IMR-90 (cell line): ENCODE data around the gene ZNF701. TPM values are rescaled to one million over a fixed set of nuclear protein-coding genes. Genes with fewer than 3 reads are reported as not detected.

ENCODE experiments used
- ATAC-seq: fragments of 200-7000 bp; cut with Tn5 transposase; 2 replicates; pipeline ENCODE4 v1.9.1; 2020; ENCODE audit warnings: low read depth, mild to moderate bottlenecking, moderate library complexity
- BruUV-seq: library from RNA; stranded (reverse); fragments of 400-500 nt; replicated peaks from 2 replicates; lab custom pipeline; 2021; lab: Mats Ljungman, UMichigan
- CTCF ChIA-PET: fragments of 300-600 bp; formaldehyde crosslinking; extraction: SDS; loops from one replicate; lab custom pipeline; 2021; ENCODE audit warnings: antibody characterized with exemption; lab: Yijun Ruan, JAX
- POLR2A ChIA-PET: fragments of 300-600 bp; sonication (Branson Sonifier 250); formaldehyde crosslinking; loops from one replicate; lab custom pipeline; 2022; ENCODE audit warnings: antibody characterized with exemption; ENCODE audit not compliant: unreplicated experiment; lab: Charles Lee
- DNase-seq: peaks from one replicate; pipeline ENCODE4 v3.0.0; 2013
- H2AFZ ChIP-seq: replicated peaks from 2 replicates; pipeline ENCODE3; 2013; ENCODE audit warnings: low read length, mild to moderate bottlenecking; ENCODE audit not compliant: poor library complexity
- H2AK5ac ChIP-seq: 2 replicates; pipeline ENCODE4 v1.6.1; 2013; ENCODE audit warnings: low read depth, low read length, inconsistent platforms
- H2AK9ac ChIP-seq: replicated peaks from 2 replicates; pipeline ENCODE3; 2013; ENCODE audit warnings: mild to moderate bottlenecking, low read depth, low read length, moderate library complexity; ENCODE audit not compliant: poor library complexity
- H2BK120ac ChIP-seq: 2 replicates; pipeline ENCODE4 v1.6.1; 2013; ENCODE audit warnings: low read depth, low read length, inconsistent platforms
- H2BK15ac ChIP-seq: 3 replicates; pipeline ENCODE4 v1.6.1; 2013; ENCODE audit warnings: low read depth, low read length, inconsistent platforms
- H2BK20ac ChIP-seq: 2 replicates; pipeline ENCODE4 v1.6.1; 2013; ENCODE audit warnings: low read depth, mild to moderate bottlenecking, inconsistent platforms, low read length, moderate library complexity
- H2BK5ac ChIP-seq: 2 replicates; pipeline ENCODE4 v1.6.1; 2013; ENCODE audit warnings: mild to moderate bottlenecking, low read depth, low read length, inconsistent platforms; ENCODE audit not compliant: poor library complexity, severe bottlenecking
- H3K14ac ChIP-seq: replicated peaks from 2 replicates; pipeline ENCODE4 v1.6.1; 2013; ENCODE audit warnings: low read depth, low read length, inconsistent platforms
- H3K18ac ChIP-seq: 2 replicates; pipeline ENCODE4 v1.6.1; 2013; ENCODE audit warnings: low read depth, low read length, control low read depth
- H3K23ac ChIP-seq: 2 replicates; pipeline ENCODE4 v1.6.1; 2013; ENCODE audit warnings: low read depth, low read length, inconsistent platforms
- H3K27ac ChIP-seq: 2 replicates; pipeline ENCODE4 v1.5.1; 2013; ENCODE audit warnings: mild to moderate bottlenecking, control low read depth, low read length; ENCODE audit not compliant: insufficient read depth
- H3K27me3 ChIP-seq: 2 replicates; pipeline ENCODE4 v1.6.1; 2013; ENCODE audit warnings: low read length; ENCODE audit not compliant: control insufficient read depth, insufficient read depth
- H3K36me3 ChIP-seq: 2 replicates; pipeline ENCODE4 v1.6.1; 2013; ENCODE audit warnings: low read length, mixed read lengths; ENCODE audit not compliant: control insufficient read depth, insufficient read depth
- H3K4ac ChIP-seq: 2 replicates; pipeline ENCODE4 v1.6.1; 2013; ENCODE audit warnings: low read depth, low read length, inconsistent platforms
- H3K4me1 ChIP-seq: 2 replicates; pipeline ENCODE4 v1.6.1; 2013; ENCODE audit warnings: low read length, mixed read lengths; ENCODE audit not compliant: control insufficient read depth, insufficient read depth
- H3K4me2 ChIP-seq: 2 replicates; pipeline ENCODE4 v1.6.1; 2013; ENCODE audit warnings: low read depth, mild to moderate bottlenecking, control low read depth, low read length, moderate library complexity
- H3K4me3 ChIP-seq: 2 replicates; pipeline ENCODE4 v1.5.1; 2013; ENCODE audit warnings: low read depth, mild to moderate bottlenecking, control low read depth, low read length, moderate library complexity; ENCODE audit not compliant: insufficient read depth
- H3K56ac ChIP-seq: 2 replicates; pipeline ENCODE4 v1.6.1; 2013; ENCODE audit warnings: low read length, inconsistent platforms; ENCODE audit not compliant: insufficient read depth; ENCODE audit errors: extremely low read depth
- H3K79me1 ChIP-seq, 2 experiments: 2 replicates each; pipeline ENCODE4 v1.6.1; 2013; ENCODE audit warnings: low read length in 2 of 2, inconsistent platforms in 1 of 2, low read depth in 1 of 2
- H3K9ac ChIP-seq: 2 replicates; pipeline ENCODE4 v1.6.1; 2013; ENCODE audit warnings: low read depth, low read length, control low read depth
- H3K9me1 ChIP-seq: 2 replicates; pipeline ENCODE4 v1.6.1; 2013; ENCODE audit warnings: low read length, inconsistent platforms; ENCODE audit not compliant: insufficient read depth
- H3K9me3 ChIP-seq: 2 replicates; pipeline ENCODE4 v1.6.1; 2013; ENCODE audit warnings: low read length; ENCODE audit not compliant: control insufficient read depth, insufficient read depth
- H4K20me1 ChIP-seq: 2 replicates; pipeline ENCODE4 v1.6.1; 2013; ENCODE audit warnings: low read length, inconsistent platforms; ENCODE audit not compliant: insufficient read depth
- H4K5ac ChIP-seq: 2 replicates; pipeline ENCODE4 v1.6.1; 2013; ENCODE audit warnings: mild to moderate bottlenecking, low read depth, low read length, control low read depth
- H4K8ac ChIP-seq, 2 experiments: 2 replicates each; pipeline ENCODE4 v1.6.1; 2013; ENCODE audit warnings: low read depth in 2 of 2, low read length in 2 of 2, control low read depth in 1 of 2, inconsistent platforms in 1 of 2
- H4K91ac ChIP-seq: 2 replicates; pipeline ENCODE4 v1.6.1; 2013; ENCODE audit warnings: low read depth, low read length, inconsistent platforms; ENCODE audit not compliant: insufficient read depth
- BHLHE40 ChIP-seq: fragments of 150-350 bp; IDR thresholded peaks from 2 replicates; pipeline ENCODE4 v1.6.1; 2016; ENCODE audit warnings: mild to moderate bottlenecking, low read depth, low read length
- CEBPB ChIP-seq: IDR thresholded peaks from 2 replicates; pipeline ENCODE4 v1.6.1; 2012; ENCODE audit warnings: low read depth, low read length, improper control_type of control experiment
- CHD1 ChIP-seq: IDR thresholded peaks from 2 replicates; pipeline ENCODE4 v1.6.1; 2012; ENCODE audit warnings: low read depth, low read length, improper control_type of control experiment
- FOS ChIP-seq: fragments of 150-350 bp; IDR thresholded peaks from 2 replicates; pipeline ENCODE4 v1.6.1; 2016; ENCODE audit warnings: low read depth, low read length
- MAFK ChIP-seq: IDR thresholded peaks from 2 replicates; pipeline ENCODE4 v1.6.1; 2012; ENCODE audit warnings: low read depth, low read length, improper control_type of control experiment
- MAZ ChIP-seq: IDR thresholded peaks from 2 replicates; pipeline ENCODE4 v1.6.1; 2012; ENCODE audit warnings: low read depth, mild to moderate bottlenecking, low read length, improper control_type of control experiment, moderate library complexity, borderline replicate concordance
- MXI1 ChIP-seq: IDR thresholded peaks from 2 replicates; pipeline ENCODE4 v1.6.1; 2012; ENCODE audit warnings: low read depth, mild to moderate bottlenecking, low read length, moderate library complexity, borderline replicate concordance
- NFE2L2 ChIP-seq: fragments of 150-350 bp; IDR thresholded peaks from 2 replicates; pipeline ENCODE4 v1.6.1; 2016; ENCODE audit warnings: low read depth, mild to moderate bottlenecking, low read length
- POLR2A ChIP-seq: IDR thresholded peaks from 2 replicates; pipeline ENCODE4 v1.6.1; 2012; ENCODE audit warnings: mild to moderate bottlenecking, low read depth, low read length
- RAD21 ChIP-seq: IDR thresholded peaks from 2 replicates; pipeline ENCODE4 v1.6.1; 2012; ENCODE audit warnings: low read length, improper control_type of control experiment
- RCOR1 ChIP-seq: IDR thresholded peaks from 2 replicates; pipeline ENCODE4 v1.6.1; 2012; ENCODE audit warnings: mild to moderate bottlenecking, low read length, improper control_type of control experiment; ENCODE audit not compliant: insufficient replicate concordance
- RFX5 ChIP-seq: IDR thresholded peaks from 2 replicates; pipeline ENCODE4 v1.8.0; 2012; ENCODE audit warnings: low read depth, mild to moderate bottlenecking, low read length, moderate library complexity
- SMC3 ChIP-seq: fragments of 150-350 bp; IDR thresholded peaks from 2 replicates; pipeline ENCODE4 v1.6.1; 2016; ENCODE audit warnings: low read depth, mild to moderate bottlenecking, antibody characterized with exemption, low read length, moderate library complexity
- WGBS, 2 experiments: methylation state at CpG; one replicate each; pipeline versions ENCODE4 v1.1.5 to v1.1.7; 2013; ENCODE audit warnings: missing lambda C conversion rate in 2 of 2; ENCODE audit not compliant: insufficient read length in 1 of 2; ENCODE audit errors: extremely low coverage in 2 of 2; 5-methylcytosine and 5-hydroxymethylcytosine counted together
- dilution Hi-C: fragments of 300-500 bp; cut with HindIII; formaldehyde crosslinking; loops from one replicate; pipeline ENCODE4 v1.14.3; 2018; ENCODE audit warnings: low sequenced_read_pairs; ENCODE audit not compliant: unreplicated experiment
- in situ Hi-C: fragments of 300-500 bp; cut with MboI; formaldehyde crosslinking; loops from 3 replicates; pipeline ENCODE4 v1.14.3; 2019; ENCODE audit warnings: low sequenced_read_pairs, inconsistent platforms, mixed read lengths
- intact Hi-C: fragments of 100-400 bp; cut with micrococcal nuclease; formaldehyde crosslinking; loops from 2 replicates; pipeline ENCODE4 v1.10.0; 2022
- polyA plus RNA-seq, 3 experiments: library from polyadenylated mRNA; depleted of rRNA; stranded (reverse); fragments of >200 nt; gene quantifications; 2 replicates each; pipeline ENCODE4 v1.2.3, GENCODE V29; 2012; ENCODE audit warnings: low replicate concordance in 1 of 3
- total RNA-seq: library from RNA; depleted of rRNA; stranded (reverse); fragments of >200 nt; gene quantifications from 2 replicates; pipeline ENCODE4 v1.2.3, GENCODE V29; 2012
- TF ChIP-seq, protein P1 (sequence below): fragments of 150-350 bp; IDR thresholded peaks from 2 replicates; pipeline ENCODE4 v1.6.1; 2017; ENCODE audit warnings: mild to moderate bottlenecking, antibody characterized with exemption, low read length, low read depth
- TF ChIP-seq, protein P2 (sequence below): fragments of 150-350 bp; IDR thresholded peaks from 2 replicates; pipeline ENCODE4 v1.6.1; 2016; ENCODE audit warnings: low read depth, mild to moderate bottlenecking, low read length, moderate library complexity, borderline replicate concordance
- TF ChIP-seq, protein P3 (sequence below): conservative IDR thresholded peaks from 2 replicates; pipeline ENCODE4 v1.5.1; 2012; ENCODE audit warnings: mild to moderate bottlenecking, low read depth, low read length, improper control_type of control experiment

ZNF701 gene
- total and polyA plus RNA-seq, 2 of the 4 experiments (the other 2 are of a cell fraction): 3.8 to 12.2 TPM

DNA sequence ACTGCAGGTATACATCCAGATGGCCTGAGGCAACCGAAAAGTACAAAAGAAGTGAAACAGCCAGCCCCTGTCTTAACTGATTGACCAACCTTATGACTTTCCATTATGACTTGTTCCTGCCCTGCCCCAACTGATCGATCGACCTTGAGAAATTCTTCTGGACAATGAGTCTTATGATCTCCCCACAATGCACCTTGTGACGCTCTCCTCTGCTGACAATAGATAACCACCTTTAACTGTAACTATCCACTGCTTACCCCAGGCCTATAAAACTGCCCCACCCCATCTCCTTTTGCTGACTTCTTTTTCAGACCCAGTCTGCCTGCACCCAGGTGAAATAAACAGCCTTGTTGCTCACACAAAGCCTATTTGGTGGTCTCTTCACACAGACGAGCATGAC, 56.8 kb downstream of the ZNF701 start:
- dilution Hi-C loops: no loop called here

More for the DNA sequence above, 56.8 kb downstream of the ZNF701 start:
- no peak for DNase-seq
- ATAC-seq: no peak
- no peak overlapping the region for H4K5ac ChIP-seq
- H3K9ac ChIP-seq: no peak overlapping the region
- no peak overlapping the region for H3K14ac ChIP-seq
- no peak overlapping the region for H2BK120ac ChIP-seq
- no peak overlapping the region for H3K23ac ChIP-seq
- no peaks in the 10 kb centered on the region for H3K9me1 ChIP-seq
- H3K4me2 ChIP-seq: no peak overlapping the region
- no peak overlapping the region for H3K18ac ChIP-seq
- ChIA-PET POLR2A (no interaction called here), CTCF (no interaction called here)
- no peak overlapping the region for H2AFZ ChIP-seq
- in situ Hi-C loops: no loop called here
- H2AK5ac ChIP-seq: no peak overlapping the region
- no peak overlapping the region for H2BK20ac ChIP-seq
- H3K4ac ChIP-seq: no peak overlapping the region
- no peak overlapping the region for H3K27ac ChIP-seq
- H3K56ac ChIP-seq: no peak overlapping the region
- H3K79me1 ChIP-seq: peaks cover 0 to 5% of the 10 kb centered on the region in 2 experiments; a peak in 1 of 4 replicates
- no TSS peak for BruUV-seq
- H4K8ac ChIP-seq: no peak overlapping the region
- no peaks in the 10 kb centered on the region for H3K9me3 ChIP-seq
- no peak overlapping the region for H2BK15ac ChIP-seq
- H4K20me1 ChIP-seq: no peaks in the 10 kb centered on the region
- H3K4me3 ChIP-seq: no peak overlapping the region
- H3K36me3 ChIP-seq: peaks cover 15% of the 10 kb centered on the region
- H3K4me1 ChIP-seq: no peaks in the 10 kb centered on the region
- intact Hi-C loops: no loop called here
- whole genome bisulfite sequencing, 2 experiments: 100% methylated on average over 2 of the region's 5 CpGs; no CpG with 5 or more reads in 1 of the 2 experiments
- TF ChIP-seq CHD1 (no peak), MAZ (no peak), RCOR1 (no peak), FOS (no peak), POLR2A (no peak), BHLHE40 (no peak), RAD21 (no peak), RFX5 (no peak), SMC3 (no peak), NFE2L2 (no peak), CEBPB (no peak), MXI1 (no peak), MAFK (no peak)
- TF ChIP-seq, protein P1, sequence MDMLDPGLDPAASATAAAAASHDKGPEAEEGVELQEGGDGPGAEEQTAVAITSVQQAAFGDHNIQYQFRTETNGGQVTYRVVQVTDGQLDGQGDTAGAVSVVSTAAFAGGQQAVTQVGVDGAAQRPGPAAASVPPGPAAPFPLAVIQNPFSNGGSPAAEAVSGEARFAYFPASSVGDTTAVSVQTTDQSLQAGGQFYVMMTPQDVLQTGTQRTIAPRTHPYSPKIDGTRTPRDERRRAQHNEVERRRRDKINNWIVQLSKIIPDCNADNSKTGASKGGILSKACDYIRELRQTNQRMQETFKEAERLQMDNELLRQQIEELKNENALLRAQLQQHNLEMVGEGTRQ: no peak
- TF ChIP-seq, protein P2, sequence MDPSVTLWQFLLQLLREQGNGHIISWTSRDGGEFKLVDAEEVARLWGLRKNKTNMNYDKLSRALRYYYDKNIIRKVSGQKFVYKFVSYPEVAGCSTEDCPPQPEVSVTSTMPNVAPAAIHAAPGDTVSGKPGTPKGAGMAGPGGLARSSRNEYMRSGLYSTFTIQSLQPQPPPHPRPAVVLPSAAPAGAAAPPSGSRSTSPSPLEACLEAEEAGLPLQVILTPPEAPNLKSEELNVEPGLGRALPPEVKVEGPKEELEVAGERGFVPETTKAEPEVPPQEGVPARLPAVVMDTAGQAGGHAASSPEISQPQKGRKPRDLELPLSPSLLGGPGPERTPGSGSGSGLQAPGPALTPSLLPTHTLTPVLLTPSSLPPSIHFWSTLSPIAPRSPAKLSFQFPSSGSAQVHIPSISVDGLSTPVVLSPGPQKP: no peak
- TF ChIP-seq, protein P3, sequence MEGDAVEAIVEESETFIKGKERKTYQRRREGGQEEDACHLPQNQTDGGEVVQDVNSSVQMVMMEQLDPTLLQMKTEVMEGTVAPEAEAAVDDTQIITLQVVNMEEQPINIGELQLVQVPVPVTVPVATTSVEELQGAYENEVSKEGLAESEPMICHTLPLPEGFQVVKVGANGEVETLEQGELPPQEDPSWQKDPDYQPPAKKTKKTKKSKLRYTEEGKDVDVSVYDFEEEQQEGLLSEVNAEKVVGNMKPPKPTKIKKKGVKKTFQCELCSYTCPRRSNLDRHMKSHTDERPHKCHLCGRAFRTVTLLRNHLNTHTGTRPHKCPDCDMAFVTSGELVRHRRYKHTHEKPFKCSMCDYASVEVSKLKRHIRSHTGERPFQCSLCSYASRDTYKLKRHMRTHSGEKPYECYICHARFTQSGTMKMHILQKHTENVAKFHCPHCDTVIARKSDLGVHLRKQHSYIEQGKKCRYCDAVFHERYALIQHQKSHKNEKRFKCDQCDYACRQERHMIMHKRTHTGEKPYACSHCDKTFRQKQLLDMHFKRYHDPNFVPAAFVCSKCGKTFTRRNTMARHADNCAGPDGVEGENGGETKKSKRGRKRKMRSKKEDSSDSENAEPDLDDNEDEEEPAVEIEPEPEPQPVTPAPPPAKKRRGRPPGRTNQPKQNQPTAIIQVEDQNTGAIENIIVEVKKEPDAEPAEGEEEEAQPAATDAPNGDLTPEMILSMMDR: no peak
- no peak overlapping the region for H4K91ac ChIP-seq
- H2AK9ac ChIP-seq: no peak overlapping the region
- no peaks in the 10 kb centered on the region for H3K27me3 ChIP-seq
- no peak overlapping the region for H2BK5ac ChIP-seq
